CD14-positive monocyte (primary cell): ENCODE measurements around the gene BDNF. TPM values are rescaled to one million over a fixed set of nuclear protein-coding genes. Genes with fewer than 3 reads are reported as not detected.

Experiments used
- DNase-seq, 3 donors: peaks; one replicate each; pipeline ENCODE4 v3.0.0-alpha.2; 2011 to 2022
- H2AFZ ChIP-seq: 2 replicates; pipeline ENCODE4 v1.6.0; 2012; ENCODE audit warnings: mild to moderate bottlenecking, low read depth, low read length, inconsistent platforms; ENCODE audit not compliant: insufficient read depth, poor library complexity, severe bottlenecking
- H3K27ac ChIP-seq, 2 donors: 1 replicate in 1 of 2; 2 replicates in 1 of 2; pipeline ENCODE4 v1.5.1; 2012 to 2013; ENCODE audit warnings: low read length in 2 of 2, control low read depth in 1 of 2, inconsistent platforms in 1 of 2, low read depth in 1 of 2, mild to moderate bottlenecking in 1 of 2
- H3K27me3 ChIP-seq, 2 donors: one replicate each; pipeline versions ENCODE4 v1.6.0 to v1.6.1; 2011 to 2013; ENCODE audit warnings: low read length in 2 of 2; ENCODE audit not compliant: control insufficient read depth in 2 of 2, insufficient read depth in 2 of 2
- H3K36me3 ChIP-seq, 2 donors: replicated peaks in 1 of 2; 1 replicate in 1 of 2; 2 replicates in 1 of 2; pipeline versions ENCODE4 v1.5.1 to v1.6.1; 2012 to 2013; ENCODE audit warnings: low read length in 2 of 2, control low read depth in 1 of 2, inconsistent platforms in 1 of 2, mild to moderate bottlenecking in 1 of 2; ENCODE audit not compliant: insufficient read depth in 2 of 2, control insufficient read depth in 1 of 2
- H3K4me1 ChIP-seq, 2 donors: 1 replicate in 1 of 2; 2 replicates in 1 of 2; pipeline versions ENCODE4 v1.5.1 to v1.6.1; 2012 to 2013; ENCODE audit warnings: low read length in 2 of 2, control low read depth in 1 of 2, inconsistent platforms in 1 of 2, mild to moderate bottlenecking in 1 of 2, moderate library complexity in 1 of 2; ENCODE audit not compliant: insufficient read depth in 2 of 2, control insufficient read depth in 1 of 2
- H3K4me2 ChIP-seq: replicated peaks from 2 replicates; pipeline ENCODE3; 2012; ENCODE audit warnings: low read length, moderate library complexity, mild to moderate bottlenecking; ENCODE audit not compliant: poor library complexity, severe bottlenecking; ENCODE audit errors: extremely low read depth
- H3K4me3 ChIP-seq, 3 experiments: fragments of 200-600 bp in 1 of 3; sonication (generic) in 1 of 3; replicated peaks in 1 of 3; 1 replicate in 2 of 3; 2 replicates in 1 of 3; pipeline ENCODE4 v1.5.1; 2011 to 2013; ENCODE audit warnings: low read length in 3 of 3, mild to moderate bottlenecking in 3 of 3, control low read depth in 2 of 3, low read depth in 2 of 3, inconsistent platforms in 1 of 3, moderate library complexity in 1 of 3
- H3K79me2 ChIP-seq: 2 replicates; pipeline ENCODE4 v1.6.0; 2012; ENCODE audit warnings: mild to moderate bottlenecking, control low read depth, inconsistent platforms, low read length, moderate library complexity; ENCODE audit not compliant: insufficient read depth
- H3K9ac ChIP-seq: 2 replicates; pipeline ENCODE4 v1.6.0; 2017; ENCODE audit warnings: low read length, mild to moderate bottlenecking; ENCODE audit not compliant: insufficient read depth, poor library complexity, severe bottlenecking
- H3K9me3 ChIP-seq, 2 donors: replicated peaks in 1 of 2; 1 replicate in 1 of 2; 2 replicates in 1 of 2; pipeline versions ENCODE4 v1.5.1 to v1.6.1; 2012 to 2013; ENCODE audit warnings: low read length in 2 of 2, control low read depth in 1 of 2; ENCODE audit not compliant: control insufficient read depth in 1 of 2, insufficient read depth in 1 of 2
- H4K20me1 ChIP-seq: 2 replicates; pipeline ENCODE4 v1.6.0; 2012; ENCODE audit warnings: mild to moderate bottlenecking, low read length, control low read depth, moderate library complexity; ENCODE audit not compliant: insufficient read depth
- H3K27ac Mint-ChIP-seq, 7 donors: one replicate each; pipeline ENCODE4 v1.8.0; 2020; ENCODE audit warnings: mild to moderate bottlenecking in 7 of 7, mixed read lengths in 7 of 7, moderate library complexity in 6 of 7, inconsistent platforms in 2 of 7
- H3K27me3 Mint-ChIP-seq, 3 donors: one replicate each; pipeline ENCODE4 v1.8.0; 2021 to 2022; ENCODE audit warnings: low read depth in 3 of 3, mild to moderate bottlenecking in 3 of 3, mixed read lengths in 3 of 3, moderate library complexity in 3 of 3, inconsistent platforms in 1 of 3
- H3K36me3 Mint-ChIP-seq, 2 donors: one replicate each; pipeline ENCODE4 v1.8.0; 2020; ENCODE audit warnings: mixed read lengths in 2 of 2, inconsistent platforms in 1 of 2, mild to moderate bottlenecking in 1 of 2
- H3K4me1 Mint-ChIP-seq: one replicate; pipeline ENCODE4 v1.8.0; 2020; ENCODE audit warnings: mild to moderate bottlenecking, mixed read lengths
- H3K4me3 Mint-ChIP-seq, 2 donors: one replicate each; pipeline ENCODE4 v1.8.0; 2020; ENCODE audit warnings: mild to moderate bottlenecking in 2 of 2, mixed read lengths in 2 of 2, moderate library complexity in 1 of 2
- H3K9me3 Mint-ChIP-seq, 7 donors: one replicate each; pipeline ENCODE4 v1.8.0; 2020 to 2022; ENCODE audit warnings: mixed read lengths in 7 of 7, mild to moderate bottlenecking in 6 of 7, moderate library complexity in 6 of 7, inconsistent platforms in 2 of 7
- CTCF ChIP-seq: fragments of 200-600 bp; IDR thresholded peaks from one replicate; pipeline ENCODE4 v1.8.0; 2022; ENCODE audit warnings: antibody characterized with exemption, mild to moderate bottlenecking
- WGBS: methylation state at CpG from one replicate; pipeline ENCODE4 v1.1.5; 2013; ENCODE audit warnings: missing lambda C conversion rate; ENCODE audit not compliant: insufficient coverage; 5-methylcytosine and 5-hydroxymethylcytosine counted together
- intact Hi-C, 2 donors: fragments of 100-400 bp; cut with micrococcal nuclease; formaldehyde crosslinking; loops; one replicate each; pipeline versions ENCODE4 v1.15.0 to v1.15.1; 2023
- polyA plus RNA-seq, 3 donors: library from polyadenylated mRNA; depleted of rRNA in 1 of 3; unstranded in 2 of 3; stranded (reverse) in 1 of 3; fragments of 300-500 nt in 2 of 3; fragments of >200 nt in 1 of 3; fragmentation: Illumina TruSeq in 2 of 3; gene quantifications; 1 replicate in 2 of 3; 2 replicates in 1 of 3; pipeline ENCODE4 v1.2.3, GENCODE V29; 2012 to 2021

Gene BDNF
- polyA plus RNA-seq, 3 donors: not detected

GRCh38 chr11:27699926-27700350, 317 bp downstream of the BDNF start:
- peaks cover 56 to 84% (median 75%) of the 10 kb centered on the region in 3 donors for H3K27me3 Mint-ChIP-seq
- no peaks in the 10 kb centered on the region for H3K79me2 ChIP-seq

GRCh38 chr11:27699242-27699925, 871 bp downstream of the BDNF start:
- Mint-ChIP-seq H3K4me3 (peak overlapping the region in 1 of 2 donors; percentile 88), H3K4me1 (peaks cover 22% of the 10 kb centered on the region), H3K36me3 (no peaks in the 10 kb centered on the region), H3K9me3 (peaks cover 0 to 24% (median 4%) of the 10 kb centered on the region in 7 donors), H3K27ac (no peak overlapping the region), H3K27me3 (peaks cover 57 to 78% (median 75%) of the 10 kb centered on the region in 3 donors)
- Histone ChIP-seq H3K4me3 (no peak overlapping the region), H3K27me3 (peaks cover 76 to 84% of the 10 kb centered on the region in 2 donors), H3K9ac (no peak overlapping the region), H3K9me3 (no peaks in the 10 kb centered on the region), H3K36me3 (no peaks in the 10 kb centered on the region), H3K4me1 (peaks cover 0 to 4% of the 10 kb centered on the region in 2 donors), H3K4me2 (peak overlapping the region; percentile 48), H3K27ac (no peak overlapping the region), H4K20me1 (no peaks in the 10 kb centered on the region), H2AFZ (no peak overlapping the region), H3K79me2 (no peaks in the 10 kb centered on the region)
- intact Hi-C loops: no loop called here
- TF ChIP-seq CTCF: no peak
- no peak for DNase-seq
- WGBS: 0% methylated on average over 21 of the region's 30 CpGs

More at GRCh38 chr11:27699926-27700350, 317 bp downstream of the BDNF start:
- Histone ChIP-seq H3K9ac (no peak overlapping the region), H3K27ac (no peak overlapping the region), H3K4me2 (peak overlapping the region; percentile 48), H3K9me3 (no peaks in the 10 kb centered on the region), H4K20me1 (no peaks in the 10 kb centered on the region), H3K4me1 (peaks cover 0 to 4% of the 10 kb centered on the region in 2 donors), H3K4me3 (no peak overlapping the region), H2AFZ (no peak overlapping the region), H3K36me3 (no peaks in the 10 kb centered on the region), H3K27me3 (peaks cover 82 to 88% of the 10 kb centered on the region in 2 donors)
- H3K27ac Mint-ChIP-seq: no peak overlapping the region
- no peak for DNase-seq
- no peaks in the 10 kb centered on the region for H3K36me3 Mint-ChIP-seq
- H3K9me3 Mint-ChIP-seq: peaks cover 0 to 24% (median 4%) of the 10 kb centered on the region in 7 donors
- H3K4me3 Mint-ChIP-seq: peak overlapping the region in 1 of 2 donors; percentile 88
- 1% methylated on average over 19 of the region's 28 CpGs for WGBS
- TF ChIP-seq CTCF: no peak
- intact Hi-C loops: no loop called here
- peaks cover 22% of the 10 kb centered on the region for H3K4me1 Mint-ChIP-seq
